Uterus (tissue), 2 donors: Measurements from ENCODE around the gene GGCX.

ENCODE experiments used
- CTCF ChIP-seq, 4 experiments: fragments of 200-600 bp in 2 of 4; fragments of 450-650 bp in 2 of 4; sonication (generic) in 2 of 4; IDR thresholded peaks; one replicate each; pipeline ENCODE4 v1.5.1; 2016 to 2019; ENCODE audit warnings: antibody characterized with exemption in 4 of 4, mild to moderate bottlenecking in 2 of 4, moderate library complexity in 1 of 4
- POLR2A ChIP-seq, 2 donors: fragments of 450-650 bp; IDR thresholded peaks; one replicate each; pipeline ENCODE4 v1.6.1; 2016; ENCODE audit warnings: antibody characterized with exemption in 2 of 2, mild to moderate bottlenecking in 1 of 2, moderate library complexity in 1 of 2

- TF ChIP-seq CTCF (IDR thresholded peaks at IDR 0.05) (no peak), POLR2A (IDR thresholded peaks at IDR 0.05) (no peak)
Observed at GRCh38 chr2:85529809-85530208, 31.5 kb downstream of the GGCX start.
